Hepatocyte (in vitro differentiated cells): Measurements from ENCODE around the gene APBA1. TPM values are rescaled to one million over a fixed set of nuclear protein-coding genes. Genes with fewer than 3 reads are reported as not detected.

Experiments
- DNase-seq: peaks from one replicate; pipeline ENCODE4 v3.0.0-alpha.2; 2016; ENCODE audit warnings: low spot score
- H2AFZ ChIP-seq: fragments of 200-600 bp; sonication (generic); 2 replicates; pipeline ENCODE4 v1.6.0; 2016; ENCODE audit warnings: antibody characterized with exemption, mild to moderate bottlenecking
- H3K27ac ChIP-seq: fragments of 200-600 bp; sonication (generic); 2 replicates; pipeline ENCODE4 v1.5.1; 2016; ENCODE audit warnings: mild to moderate bottlenecking
- H3K27me3 ChIP-seq: fragments of 200-600 bp; sonication (generic); 2 replicates; pipeline ENCODE4 v1.6.1; 2016
- H3K36me3 ChIP-seq: fragments of 200-600 bp; sonication (generic); replicated peaks from 2 replicates; pipeline ENCODE4 v1.5.1; 2016; ENCODE audit warnings: low read depth; ENCODE audit not compliant: insufficient read depth
- H3K4me1 ChIP-seq: fragments of 200-600 bp; sonication (generic); 2 replicates; pipeline ENCODE4 v1.5.1; 2016; ENCODE audit warnings: mild to moderate bottlenecking, moderate library complexity; ENCODE audit not compliant: insufficient read depth
- H3K4me2 ChIP-seq: fragments of 200-600 bp; sonication (generic); 2 replicates; pipeline ENCODE4 v1.6.0; 2016
- H3K4me3 ChIP-seq: fragments of 200-600 bp; sonication (generic); 2 replicates; pipeline ENCODE4 v1.5.1; 2016; ENCODE audit warnings: mild to moderate bottlenecking
- H3K79me2 ChIP-seq: fragments of 200-600 bp; sonication (generic); 2 replicates; pipeline ENCODE4 v1.6.0; 2017; ENCODE audit warnings: mild to moderate bottlenecking
- H3K9me2 ChIP-seq: fragments of 200-600 bp; sonication (generic); replicated peaks from 2 replicates; pipeline ENCODE4 v1.6.0; 2017; ENCODE audit warnings: mild to moderate bottlenecking; ENCODE audit not compliant: insufficient read depth
- H3K9me3 ChIP-seq: fragments of 200-600 bp; sonication (generic); 2 replicates; pipeline ENCODE4 v1.5.1; 2016; ENCODE audit warnings: low read depth, mild to moderate bottlenecking
- H4K20me1 ChIP-seq: fragments of 200-600 bp; sonication (generic); 2 replicates; pipeline ENCODE4 v1.6.0; 2016; ENCODE audit warnings: mild to moderate bottlenecking; ENCODE audit not compliant: insufficient read depth, poor library complexity, severe bottlenecking
- CTCF ChIP-seq: fragments of 200-600 bp; sonication (generic); IDR thresholded peaks from 2 replicates; pipeline ENCODE4 v1.5.1; 2016; ENCODE audit warnings: antibody characterized with exemption, mild to moderate bottlenecking; ENCODE audit not compliant: poor library complexity
- EZH2 ChIP-seq: fragments of 200-600 bp; sonication (generic); IDR thresholded peaks from 2 replicates; pipeline ENCODE4 v1.6.1; 2016; ENCODE audit warnings: antibody characterized with exemption, mild to moderate bottlenecking, borderline replicate concordance
- EZH2phosphoT487 ChIP-seq: fragments of 200-600 bp; sonication (generic); IDR thresholded peaks from one replicate; pipeline ENCODE4 v1.6.1; 2018; ENCODE audit warnings: antibody characterized with exemption, mild to moderate bottlenecking, low read depth, moderate library complexity; ENCODE audit not compliant: unreplicated experiment, severe bottlenecking
- WGBS: methylation state at CpG from one replicate; pipeline ENCODE4 v1.1.6; 2016; ENCODE audit warnings: low lambda C conversion rate; ENCODE audit errors: missing lambda C conversion rate; 5-methylcytosine and 5-hydroxymethylcytosine counted together
- polyA plus RNA-seq: library from polyadenylated mRNA; unstranded; fragments of >200 nt; fragmentation: Nextera tagmentation; extraction: Ambion mirVana; gene quantifications from 2 replicates; pipeline ENCODE4 v1.2.1, GENCODE V29; 2016
- total RNA-seq: library from RNA; depleted of rRNA; stranded (reverse); fragments of >200 nt; gene quantifications from 2 replicates; pipeline ENCODE4 v1.2.3, GENCODE V29; 2014

Gene APBA1
- total and polyA plus RNA-seq, 2 experiments from 2014 or later = 1.5 to 12.0 TPM

GRCh38 chr9:69571032-69571431 is 101.1 kb downstream of the APBA1 start:
- Histone ChIP-seq H3K36me3 (no peaks in the 10 kb centered on the region), H3K27ac (no peak overlapping the region), H3K9me3 (no peaks in the 10 kb centered on the region), H3K79me2 (no peaks in the 10 kb centered on the region), H4K20me1 (no peaks in the 10 kb centered on the region), H3K9me2 (no peaks in the 10 kb centered on the region), H3K27me3 (no peaks in the 10 kb centered on the region), H3K4me3 (no peak overlapping the region), H2AFZ (no peak overlapping the region), H3K4me2 (no peak overlapping the region), H3K4me1 (no peaks in the 10 kb centered on the region)
- TF ChIP-seq CTCF (no peak), EZH2phosphoT487 (no peak), EZH2 (no peak)
- 83% methylated on average over 2 of the region's 2 CpGs for WGBS
- no peak for DNase-seq

GRCh38 chr9:69569738-69570451 is 102.3 kb downstream of the APBA1 start:
- Histone ChIP-seq H3K79me2 (no peaks in the 10 kb centered on the region), H3K27ac (no peak overlapping the region), H3K4me3 (no peak overlapping the region), H2AFZ (no peak overlapping the region), H3K36me3 (no peaks in the 10 kb centered on the region), H3K9me3 (no peaks in the 10 kb centered on the region), H3K4me1 (no peaks in the 10 kb centered on the region), H3K9me2 (no peaks in the 10 kb centered on the region), H3K27me3 (no peaks in the 10 kb centered on the region), H4K20me1 (no peaks in the 10 kb centered on the region), H3K4me2 (no peak overlapping the region)
- no peak for TF ChIP-seq CTCF
- TF ChIP-seq EZH2phosphoT487 = no peak
- TF ChIP-seq EZH2 = no peak
- DNase-seq = no peak
- WGBS = 84% methylated on average over 3 of the region's 3 CpGs

GRCh38 chr9:69564557-69564956 is 107.6 kb downstream of the APBA1 start:
- no peaks in the 10 kb centered on the region for H3K27me3 ChIP-seq
- no peaks in the 10 kb centered on the region for H4K20me1 ChIP-seq
- H3K4me1 ChIP-seq = no peaks in the 10 kb centered on the region
- TF ChIP-seq EZH2phosphoT487 = no peak
- no peak for TF ChIP-seq EZH2
- no peak for TF ChIP-seq CTCF
- no peaks in the 10 kb centered on the region for H3K79me2 ChIP-seq
- WGBS = 83% methylated on average over 1 of the region's 1 CpG
- H3K4me3 ChIP-seq = no peak overlapping the region
- H2AFZ ChIP-seq = no peak overlapping the region
- DNase-seq = no peak
- H3K27ac ChIP-seq = no peak overlapping the region
- no peaks in the 10 kb centered on the region for H3K9me2 ChIP-seq
- no peak overlapping the region for H3K4me2 ChIP-seq
- H3K9me3 ChIP-seq = no peaks in the 10 kb centered on the region
- no peaks in the 10 kb centered on the region for H3K36me3 ChIP-seq
